GM19463 (cell line): ENCODE results near the gene PXK.

Experiments
- ATAC-seq: cut with Tn5 transposase; IDR thresholded peaks from one replicate; pipeline ENCODE4 v1.9.1; 2021; ENCODE audit warnings: mild to moderate bottlenecking, moderate library complexity; ENCODE audit not compliant: unreplicated experiment

The PXK gene

DNA sequence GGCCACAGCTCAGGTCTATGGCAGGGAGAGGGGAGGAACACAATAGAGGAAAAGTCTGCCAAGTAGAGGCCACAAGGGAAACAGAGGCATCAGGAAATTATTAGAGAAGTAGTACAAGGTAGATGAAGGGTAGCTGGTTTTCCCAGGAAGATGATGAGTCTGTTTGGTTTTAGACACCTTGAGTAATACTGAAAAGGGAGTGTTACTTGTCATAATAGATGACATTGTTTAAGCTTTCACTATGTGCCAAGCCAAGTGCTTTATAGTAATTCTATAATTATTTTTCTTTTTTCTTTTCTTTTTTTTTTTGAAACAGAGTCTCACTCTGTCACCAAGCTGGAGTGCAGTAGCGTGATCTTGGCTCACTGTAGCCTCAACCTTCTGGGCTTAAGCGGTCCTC is 13.7 kb downstream of the PXK start:
- ATAC-seq, result no peak

- no peak for ATAC-seq
Observed at GRCh38 chr3:58347984-58348383, 15.3 kb downstream of the PXK start.

DNA sequence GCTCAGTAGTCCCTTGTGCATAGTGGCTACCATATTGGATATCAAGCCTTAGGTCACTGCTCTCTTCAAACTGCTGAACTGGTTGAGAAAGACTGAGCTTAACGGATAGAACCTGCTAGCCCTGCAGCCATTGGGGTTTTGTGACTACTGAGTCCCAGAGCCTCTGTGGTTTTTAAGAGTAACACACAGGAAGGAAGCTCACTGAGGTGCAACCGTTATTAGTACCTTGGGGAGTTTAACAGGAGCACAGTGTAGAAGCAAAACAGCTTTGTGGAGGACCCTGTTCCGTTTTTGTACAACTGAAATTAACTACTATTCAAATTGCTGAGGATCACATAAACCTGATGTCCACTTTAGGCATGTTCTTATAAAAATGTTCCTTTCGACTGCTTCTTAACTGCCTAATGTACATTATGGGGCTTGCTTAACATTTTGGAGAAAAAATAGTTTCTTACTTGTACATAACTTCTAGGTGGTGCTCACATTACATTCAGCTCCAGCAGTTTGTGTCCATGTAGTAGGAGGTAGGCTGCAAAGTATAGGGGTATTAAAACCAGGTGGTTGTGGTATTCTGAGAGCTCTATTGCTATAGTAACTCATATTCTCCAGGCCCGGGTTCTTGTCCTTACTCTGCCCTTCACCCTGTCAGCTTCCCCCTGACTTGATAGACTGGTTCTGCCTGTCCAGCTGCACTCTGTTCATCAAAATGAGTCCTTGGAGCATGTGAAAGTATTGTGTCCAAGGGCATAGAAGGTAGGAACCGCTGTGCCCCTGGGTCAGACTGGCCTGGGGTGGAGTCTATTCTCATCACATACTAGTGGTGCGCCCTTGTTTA is 17.3 kb downstream of the PXK start:
- peak; percentile 82 for ATAC-seq

DNA sequence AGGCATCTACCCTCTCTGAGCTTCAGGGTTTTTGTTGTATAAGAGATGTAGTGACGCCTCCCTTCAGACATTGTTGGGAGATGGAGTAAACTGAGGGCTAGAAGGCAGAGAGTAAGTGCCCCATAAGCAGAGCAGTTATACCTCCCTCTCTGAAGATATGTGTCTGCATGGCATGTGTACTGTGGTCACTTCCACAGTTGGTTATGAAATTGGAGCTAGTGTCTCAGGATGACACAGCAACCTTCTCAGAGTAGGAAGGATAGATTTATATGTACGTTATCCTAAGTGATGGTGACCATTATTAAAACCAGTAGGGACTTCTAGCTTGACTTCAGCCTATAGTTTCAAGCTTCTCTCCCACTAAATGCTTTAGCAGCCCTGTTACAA is 17.9 kb downstream of the PXK start:
- ATAC-seq, result no peak

- ATAC-seq, result no peak
Observed at GRCh38 chr3:58351920-58352319, 19.2 kb downstream of the PXK start.

GRCh38 chr3:58352626-58353025 is 19.9 kb downstream of the PXK start:
- ATAC-seq, result no peak

DNA sequence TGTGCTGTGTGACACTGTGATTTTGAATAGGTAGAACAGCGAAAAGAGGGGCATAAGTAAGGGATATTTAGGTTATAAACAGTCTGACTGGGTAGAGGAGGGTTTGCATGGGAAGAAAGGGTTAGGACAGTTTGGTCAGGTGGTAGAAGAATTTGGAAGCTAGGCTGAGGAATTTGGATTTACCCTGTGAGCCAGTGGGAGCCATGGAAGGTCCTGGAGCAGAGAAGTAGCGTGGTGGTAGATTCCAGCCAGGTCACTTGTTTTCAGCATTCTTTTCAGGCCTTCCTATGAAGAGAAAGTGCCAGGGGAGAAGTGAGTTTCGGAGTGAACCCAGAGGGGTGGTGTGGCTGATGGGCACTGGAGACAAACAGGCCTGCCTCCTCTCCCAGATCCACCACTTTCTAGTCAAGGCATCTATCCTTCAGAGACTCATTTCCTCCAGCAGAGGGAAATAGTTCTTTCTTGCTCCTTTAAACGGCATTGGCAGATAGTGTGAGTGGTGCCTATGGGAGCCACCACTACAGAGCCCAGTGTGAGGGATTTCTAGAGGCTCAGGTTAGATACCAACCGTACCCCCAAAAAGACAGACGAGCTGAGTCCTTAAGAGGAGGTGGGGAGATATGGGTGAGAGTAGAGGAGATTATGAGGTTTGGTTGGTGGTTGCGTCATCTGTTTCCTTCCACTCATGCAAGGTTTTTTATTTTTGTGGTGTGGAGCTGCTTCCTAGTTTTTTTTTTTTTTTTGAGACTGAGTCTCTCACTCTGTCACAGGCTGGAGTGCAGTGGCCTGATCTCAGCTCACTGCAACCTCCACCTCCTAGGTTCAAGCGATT is 21.2 kb downstream of the PXK start:
- ATAC-seq, result no peak

GRCh38 chr3:58355179-58355578 is 22.5 kb downstream of the PXK start:
- ATAC-seq, result peak; percentile 54

DNA sequence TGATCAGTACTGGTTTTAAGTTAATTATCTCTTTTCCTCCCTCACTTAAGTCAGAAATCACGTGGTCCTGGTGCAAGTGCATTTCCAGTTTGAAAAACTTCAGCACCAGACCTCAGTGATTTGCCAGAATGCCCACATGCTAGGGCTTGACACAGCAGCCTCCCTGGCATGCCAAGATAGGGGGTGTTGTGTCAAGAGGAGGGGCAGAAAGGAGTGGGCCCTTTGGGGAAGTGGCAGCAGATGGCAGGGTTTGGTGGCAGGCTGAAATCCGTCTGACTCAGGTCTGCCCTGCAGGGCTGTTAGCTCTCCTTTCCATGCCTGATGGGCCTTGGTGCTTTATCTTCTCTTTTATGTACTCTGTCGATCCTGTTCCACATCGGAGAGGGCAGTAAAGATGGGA is 23.4 kb downstream of the PXK start:
- ATAC-seq, result no peak

DNA sequence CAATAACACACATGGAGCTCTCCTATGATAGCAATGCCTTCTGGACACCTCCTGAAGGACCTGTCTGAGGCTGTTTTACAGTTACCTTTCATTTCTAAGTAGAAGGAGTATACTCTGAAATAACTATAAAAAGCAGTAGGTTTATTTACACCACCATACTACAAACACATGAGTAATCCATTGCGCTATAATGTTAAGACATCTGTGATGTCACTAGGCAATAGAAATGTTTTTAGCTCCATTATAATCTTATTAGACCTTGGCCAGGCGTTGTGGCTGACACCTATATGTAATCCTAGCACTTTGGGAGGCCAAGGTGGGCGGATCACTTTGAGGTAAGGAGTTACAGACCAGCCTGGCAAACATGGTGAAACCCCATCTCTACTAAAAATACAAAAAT is 24.7 kb downstream of the PXK start:
- no peak for ATAC-seq

GRCh38 chr3:58358092-58358491 is 25.4 kb downstream of the PXK start:
- no peak for ATAC-seq

DNA sequence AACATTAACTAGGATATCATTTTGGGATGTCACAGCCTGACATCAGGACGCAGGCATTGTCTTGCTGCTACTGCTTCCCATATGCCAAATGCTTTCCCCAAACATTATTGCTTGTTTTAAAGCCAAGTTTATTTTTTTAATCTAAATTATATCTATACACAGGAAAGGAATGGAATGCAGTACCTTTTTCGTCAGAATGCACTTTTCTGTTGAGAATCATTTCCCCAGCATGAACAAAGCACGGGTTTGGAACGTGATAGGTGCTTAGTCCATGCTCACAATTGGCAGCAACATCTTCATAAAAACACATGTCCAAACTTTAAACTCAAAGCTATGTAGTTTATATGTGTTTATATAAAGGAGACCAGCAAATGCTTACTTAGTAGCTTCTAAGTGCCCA is 26.1 kb downstream of the PXK start:
- no peak for ATAC-seq

DNA sequence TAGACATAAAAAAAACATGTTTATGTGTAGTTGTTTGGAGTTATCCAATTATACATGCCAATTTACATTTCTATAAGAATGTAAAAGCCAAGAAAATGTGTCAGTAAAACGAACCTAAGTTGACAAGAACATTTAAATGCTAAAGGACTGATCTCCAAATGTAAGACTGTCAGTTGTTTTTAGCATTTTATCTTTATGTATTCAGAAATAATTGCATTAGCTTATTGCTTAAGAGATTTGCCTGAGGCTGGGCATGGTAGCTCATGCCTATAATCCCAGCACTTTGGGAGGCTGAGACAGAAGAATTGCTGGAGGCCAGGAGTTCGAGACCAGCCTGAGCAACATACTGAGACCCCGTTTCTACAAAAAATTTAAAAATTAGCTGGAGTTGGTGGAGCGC is 26.9 kb downstream of the PXK start:
- no peak for ATAC-seq

DNA sequence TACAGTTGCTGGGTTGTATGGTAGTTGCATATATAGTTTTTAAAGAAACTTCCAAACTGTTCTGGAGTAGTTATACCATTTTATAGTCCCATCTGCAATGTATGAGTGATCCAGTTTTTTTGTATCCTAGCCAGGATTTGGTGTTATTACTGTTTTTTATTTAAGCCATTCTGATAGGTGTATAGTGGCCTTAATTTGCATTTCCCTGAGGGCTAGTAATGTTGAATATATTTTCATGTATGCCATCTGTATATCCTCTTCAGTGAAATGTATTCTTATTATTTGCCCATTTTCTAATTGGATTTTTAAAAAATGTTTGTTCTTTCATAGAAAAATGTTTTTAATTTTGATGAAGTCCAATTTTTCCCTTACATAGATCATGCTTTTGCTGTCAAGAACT is 29.2 kb downstream of the PXK start:
- no peak for ATAC-seq

DNA sequence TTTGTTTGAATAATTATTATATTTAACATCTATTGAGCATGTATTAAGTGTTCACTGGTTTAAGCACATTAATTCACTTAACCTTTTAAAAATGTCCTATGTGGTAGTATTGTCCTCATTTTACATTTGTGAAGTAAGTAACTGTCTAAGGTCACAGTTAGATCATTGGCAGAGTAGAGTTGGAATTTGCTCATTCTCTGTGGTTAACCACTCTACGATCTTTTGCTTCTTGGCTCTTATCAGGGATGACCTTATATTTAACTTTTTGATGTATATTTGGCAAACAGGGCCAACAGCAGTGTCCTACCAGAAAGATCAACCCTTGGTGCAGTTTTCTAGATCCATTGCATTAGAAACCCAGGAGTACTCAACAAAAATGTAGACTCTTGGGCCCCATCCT is 34.0 kb downstream of the PXK start:
- no peak for ATAC-seq

GRCh38 chr3:58369038-58369437 is 36.3 kb downstream of the PXK start:
- no peak for ATAC-seq

GRCh38 chr3:58369876-58370275 is 37.2 kb downstream of the PXK start:
- no peak for ATAC-seq

GRCh38 chr3:58370407-58370806 is 37.7 kb downstream of the PXK start:
- ATAC-seq, result no peak

GRCh38 chr3:58371754-58372153 is 39.1 kb downstream of the PXK start:
- ATAC-seq, result no peak

DNA sequence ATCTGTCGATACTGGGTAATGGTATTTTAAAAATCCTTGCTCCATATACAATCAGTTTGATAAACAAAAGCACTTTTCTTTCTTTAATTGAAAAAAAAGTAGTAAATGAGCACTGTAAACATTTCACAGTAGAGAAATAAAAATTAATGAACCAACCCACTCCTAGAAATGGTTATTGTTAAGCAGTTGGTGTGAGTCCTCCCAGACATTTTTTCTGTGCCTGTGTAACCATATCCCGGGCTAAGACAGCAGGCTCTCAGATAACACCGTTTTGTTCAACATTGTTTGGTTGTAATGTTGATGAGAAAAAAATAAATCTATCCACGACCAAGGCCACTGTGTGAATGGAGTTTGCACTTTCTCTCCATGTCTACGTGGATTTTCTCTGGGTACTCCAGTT is 42.6 kb downstream of the PXK start:
- no peak for ATAC-seq

DNA sequence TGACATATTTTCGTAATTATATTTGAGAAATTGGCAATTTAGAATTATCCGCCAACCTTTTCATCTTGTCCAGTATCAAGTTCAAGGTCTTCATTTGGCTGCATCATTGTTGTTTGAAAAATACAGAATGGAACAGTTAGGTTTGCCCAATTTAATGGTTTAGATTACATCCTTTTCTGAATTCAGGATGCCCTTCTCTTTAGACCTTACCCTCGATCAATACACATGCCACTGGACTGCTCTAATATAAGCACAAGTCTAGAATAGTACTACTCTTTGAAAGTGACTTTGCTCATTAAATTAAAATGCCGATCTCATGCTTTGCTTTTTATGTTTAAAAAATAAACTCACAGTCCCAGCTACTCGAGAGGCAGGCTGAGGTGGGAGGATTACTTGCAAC is 44.5 kb downstream of the PXK start:
- ATAC-seq, result no peak

DNA sequence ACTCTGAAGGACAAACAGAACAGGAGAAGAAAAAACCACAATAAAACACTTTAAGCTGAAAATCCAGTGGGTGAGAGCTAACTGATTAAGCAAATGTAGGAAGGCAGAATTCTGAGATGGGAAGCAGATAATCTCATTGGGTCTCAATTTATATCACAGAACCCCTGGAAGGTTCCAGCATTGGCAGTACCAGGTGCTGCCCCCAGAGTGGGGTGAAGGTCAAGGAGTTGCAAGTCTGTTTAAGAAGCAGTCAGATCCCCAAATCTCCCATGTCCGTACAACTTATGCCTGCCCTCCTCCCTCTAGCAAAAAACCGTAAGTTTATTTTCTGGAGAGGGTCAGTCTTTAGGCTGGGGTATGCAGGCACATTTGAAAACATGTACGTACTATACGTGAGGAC is 45.1 kb downstream of the PXK start:
- no peak for ATAC-seq
